Ovary (tissue), 9 donors: ENCODE measurements around the gene IKZF4. TPM values are rescaled to one million over a fixed set of nuclear protein-coding genes. Genes with fewer than 3 reads are reported as not detected.
A peak's percentile ranks its signal among the peaks of the same experiment; 100 is the strongest.

Source experiments
- DNase-seq, 5 donors: peaks; one replicate each; pipeline ENCODE4 v3.0.0-alpha.2; 2019 to 2020
- H3K27ac ChIP-seq, 2 donors: fragments of 200-600 bp; one replicate each; pipeline versions ENCODE4 v1.5.1 to v1.8.0; 2019 to 2022
- H3K27me3 ChIP-seq: fragments of 200-600 bp; one replicate; pipeline ENCODE4 v1.8.0; 2022
- H3K36me3 ChIP-seq: fragments of 200-600 bp; sonication (generic); one replicate; pipeline ENCODE4 v1.5.1; 2019
- H3K4me1 ChIP-seq: one replicate; pipeline ENCODE4 v1.8.1; 2013; ENCODE audit warnings: mild to moderate bottlenecking, moderate library complexity; ENCODE audit not compliant: insufficient read depth
- H3K4me3 ChIP-seq: fragments of 200-600 bp; sonication (generic); one replicate; pipeline ENCODE4 v1.5.1; 2017
- H3K9me3 ChIP-seq, 2 donors: fragments of 200-600 bp in 1 of 2; sonication (generic) in 1 of 2; one replicate each; pipeline versions ENCODE4 v1.5.1 to v1.8.1; 2013 to 2019; ENCODE audit warnings: mild to moderate bottlenecking in 1 of 2, moderate library complexity in 1 of 2
- CTCF ChIP-seq, 3 donors: fragments of 450-650 bp in 2 of 3; fragments of 200-600 bp in 1 of 3; IDR thresholded peaks; one replicate each; pipeline versions ENCODE4 v1.5.1 to v1.8.0; 2016 to 2022; ENCODE audit warnings: antibody characterized with exemption in 3 of 3, mild to moderate bottlenecking in 1 of 3
- EP300 ChIP-seq: sonication (generic); formaldehyde crosslinking; IDR thresholded peaks from one replicate; pipeline ENCODE4 v1.6.1; 2017; ENCODE audit warnings: antibody characterized with exemption
- POLR2A ChIP-seq: fragments of 450-650 bp; IDR thresholded peaks from one replicate; pipeline ENCODE4 v1.6.1; 2017; ENCODE audit warnings: antibody characterized with exemption, mild to moderate bottlenecking, moderate library complexity
- WGBS, 3 donors: extraction: QIAGEN DNeasy Blood & Tissue Kit in 1 of 3; methylation state at CpG; one replicate each; pipeline versions ENCODE4 v1.1.5 to v1.1.7; 2013 to 2017; 5-methylcytosine and 5-hydroxymethylcytosine counted together
- intact Hi-C, 4 donors: fragments of 100-400 bp; cut with DNase I; formaldehyde crosslinking; loops; one replicate each; pipeline versions ENCODE4 v1.11.0 to v1.15.1; 2022 to 2023
- polyA plus RNA-seq, 2 donors: library from polyadenylated mRNA; stranded (reverse); fragments of 200-250 nt in 1 of 2; fragments of 350-450 nt in 1 of 2; fragmentation: Illumina TruSeq in 1 of 2; extraction: RNeasy Lipid Tissue Mini Kit (QIAGEN cat#74804) in 1 of 2; gene quantifications; one replicate each; pipeline ENCODE4 v1.2.3, GENCODE V29; 2013 to 2014
- total RNA-seq, 7 donors: library from RNA; depleted of rRNA in 2 of 7; stranded (reverse); fragments of >200 nt in 2 of 7; fragmentation: NEBNext Ultra II Directional in 3 of 7; extraction: Animal tissue kit (Norgen Biotek cat#: 25700) in 3 of 7; gene quantifications; one replicate each; pipeline versions ENCODE4 v1.1.0 to v1.2.4, GENCODE V29; 2016 to 2023
- donor health status: DM: no; HTN: no; CAD: no; lungs with moderate emphysema.
- donor health status: DM: no; HTN: no; CAD: no.
- donor health status: Bipolar disorder and iron deficiency.
- donor health status: DM: yes; HTN: yes; CAD: no.
- donor health status: DM: no; HTN: no; CAD: no.
- donor health status: DM: yes; HTN: yes; CAD: no.

Gene IKZF4
- total and polyA plus RNA-seq, 9 donors: 4.0 to 33.2 (median 15.9) TPM

DNA sequence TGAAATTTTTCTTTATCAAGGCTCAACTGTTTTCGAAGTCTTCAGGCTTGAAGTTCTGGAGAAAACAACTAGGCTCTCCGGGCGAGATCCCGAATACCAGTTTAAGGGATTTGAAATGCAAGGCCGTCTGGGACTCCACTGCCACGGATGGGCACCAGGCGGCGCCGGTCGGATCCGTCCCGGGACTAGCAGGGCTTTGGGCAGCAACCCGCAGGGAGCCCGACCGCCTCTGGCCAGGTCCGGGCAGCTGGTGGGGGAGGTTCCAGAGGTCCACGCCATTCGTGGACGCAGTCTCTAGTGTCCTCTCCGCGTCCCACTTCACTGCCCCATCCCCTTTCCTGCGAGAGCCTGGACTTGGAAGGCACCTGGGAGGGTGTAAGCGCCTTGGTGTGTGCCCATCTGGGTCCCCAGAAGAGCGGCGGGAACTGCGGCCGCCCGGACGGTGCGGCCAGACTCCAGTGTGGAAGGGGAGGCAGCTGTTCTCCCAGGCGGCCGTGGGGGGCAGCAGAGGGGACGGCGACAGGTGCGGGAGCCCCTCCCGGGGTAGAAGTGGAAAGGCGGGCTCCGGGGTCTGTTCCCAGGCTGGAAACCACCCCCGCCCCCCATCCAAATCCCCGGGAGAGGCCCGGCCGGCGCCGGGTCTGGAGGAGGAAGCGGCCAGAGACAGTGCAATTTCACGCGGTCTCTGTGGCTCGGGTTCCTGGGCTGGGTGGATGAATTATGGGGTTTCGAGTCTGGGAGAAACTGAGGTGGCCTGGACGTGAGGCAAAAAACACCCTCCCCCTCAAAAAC, 58.3 kb downstream of the IKZF4 start:
- Histone ChIP-seq H3K36me3 (no peaks in the 10 kb centered on the region), H3K4me3 (peak overlapping the region; percentile 33), H3K4me1 (peaks cover 5% of the 10 kb centered on the region), H3K27ac (peak overlapping the region in 1 of 2 donors; percentile 7), H3K9me3 (no peaks in the 10 kb centered on the region), H3K27me3 (no peaks in the 10 kb centered on the region)
- TF ChIP-seq EP300: no peak
- TF ChIP-seq CTCF (IDR thresholded peaks at IDR 0.05): peak; percentile 35 to 69 (median 64)
- no peak for TF ChIP-seq POLR2A
- intact Hi-C loops: no loop called here
- 1 to 3% (median 2%) methylated on average over 38 to 50 of the region's 50 CpGs for WGBS, 3 donors
- DNase-seq: peak; percentile 77 to 89 (median 84)

DNA sequence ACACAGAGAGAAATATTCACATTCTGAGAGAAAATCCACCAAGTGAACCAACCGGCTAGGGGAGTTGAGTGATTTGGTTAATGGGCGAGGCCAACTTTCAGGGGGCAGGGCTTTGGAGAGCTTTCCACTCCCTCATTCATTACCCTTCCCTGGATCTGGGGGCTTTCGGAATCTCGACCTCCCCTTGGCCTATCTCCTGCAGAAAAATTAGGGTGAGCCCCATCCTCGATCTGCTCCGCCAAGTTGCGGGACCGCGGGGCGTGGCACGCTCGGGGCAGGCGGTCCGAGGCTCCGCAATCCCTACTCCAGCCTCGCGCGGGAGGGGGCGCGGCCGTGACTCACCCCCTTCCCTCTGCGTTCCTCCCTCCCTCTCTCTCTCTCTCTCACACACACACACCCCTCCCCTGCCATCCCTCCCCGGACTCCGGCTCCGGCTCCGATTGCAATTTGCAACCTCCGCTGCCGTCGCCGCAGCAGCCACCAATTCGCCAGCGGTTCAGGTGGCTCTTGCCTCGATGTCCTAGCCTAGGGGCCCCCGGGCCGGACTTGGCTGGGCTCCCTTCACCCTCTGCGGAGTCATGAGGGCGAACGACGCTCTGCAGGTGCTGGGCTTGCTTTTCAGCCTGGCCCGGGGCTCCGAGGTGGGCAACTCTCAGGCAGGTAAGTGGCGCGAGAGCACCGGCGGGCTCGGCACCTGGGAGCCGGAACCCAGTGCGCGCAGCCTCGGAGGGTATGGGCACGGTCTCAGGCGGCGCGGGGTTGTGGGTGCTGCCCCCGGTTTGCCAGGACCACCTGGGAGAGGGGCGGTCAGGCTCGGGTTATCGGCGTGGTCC, 59.1 kb downstream of the IKZF4 start, which contains the start of gene ERBB3:
Gene ERBB3 (plus strand): TSS at position 443 of the 833 bp plus-strand sequence. CDS start 136 bp downstream, at position 579.
- no peak for TF ChIP-seq EP300
- peak in 2 of 3 donors; percentile 13 to 17 for TF ChIP-seq CTCF (IDR thresholded peaks at IDR 0.05)
- intact Hi-C loops: no loop called here
- Histone ChIP-seq H3K4me3 (peak within 1 kb of the TSS; percentile 33), H3K27me3 (no peaks in the 10 kb centered on the region), H3K9me3 (no peaks in the 10 kb centered on the region), H3K27ac (peak within 1 kb of the TSS in 1 of 2 donors; percentile 7), H3K36me3 (no peaks in the 10 kb centered on the region), H3K4me1 (peaks cover 5% of the 10 kb centered on the region)
- WGBS, 3 donors: 0 to 2% (median 1%) methylated on average over 49 to 59 of the region's 59 CpGs
- DNase-seq: peak; percentile 63 to 82 (median 77)

GRCh38 chr12:56080556-56081138, 59.8 kb downstream of the IKZF4 start:
- no peaks in the 10 kb centered on the region for H3K36me3 ChIP-seq
- peak overlapping the region; percentile 33 for H3K4me3 ChIP-seq
- peaks cover 5% of the 10 kb centered on the region for H3K4me1 ChIP-seq
- no peaks in the 10 kb centered on the region for H3K27me3 ChIP-seq
- no peak for DNase-seq
- H3K27ac ChIP-seq: no peak overlapping the region
- no peaks in the 10 kb centered on the region for H3K9me3 ChIP-seq
- intact Hi-C loops: no loop called here
- WGBS, 3 donors: 15 to 32% (median 19%) methylated on average over 20 of the region's 20 CpGs
- TF ChIP-seq EP300 (no peak), CTCF (IDR thresholded peaks at IDR 0.05) (no peak), POLR2A (no peak)
